DND-41 (cell line): ENCODE results near the gene ARFRP1.

Experiments used
- ATAC-seq: fragments of 200-7000 bp; cut with Tn5 transposase; 3 replicates; pipeline ENCODE4 v1.9.1; 2021; ENCODE audit warnings: low read depth; ENCODE audit not compliant: insufficient read depth
- DNase-seq: peaks from one replicate; pipeline ENCODE4 v3.0.0-alpha.2; 2020
- H2AFZ ChIP-seq: 2 replicates; pipeline ENCODE4 v1.6.0; 2012; ENCODE audit warnings: low read depth, low read length
- H3K27ac ChIP-seq: 2 replicates; pipeline ENCODE4 v1.5.1; 2012; ENCODE audit warnings: low read length, inconsistent platforms
- H3K27me3 ChIP-seq: fragments of 200-600 bp; sonication (generic); 2 replicates; pipeline ENCODE4 v1.6.0; 2012; ENCODE audit warnings: low read length, mild to moderate bottlenecking, inconsistent platforms; ENCODE audit not compliant: insufficient read depth, poor library complexity
- H3K36me3 ChIP-seq: 2 replicates; pipeline ENCODE4 v1.5.1; 2012; ENCODE audit warnings: low read length, inconsistent platforms; ENCODE audit not compliant: insufficient read depth
- H3K4me1 ChIP-seq: 2 replicates; pipeline ENCODE4 v1.5.1; 2012; ENCODE audit warnings: mild to moderate bottlenecking, low read length; ENCODE audit not compliant: insufficient read depth
- H3K4me2 ChIP-seq: 2 replicates; pipeline ENCODE4 v1.6.0; 2012; ENCODE audit warnings: mild to moderate bottlenecking, moderate library complexity, low read length, inconsistent platforms; ENCODE audit not compliant: insufficient read depth
- H3K4me3 ChIP-seq, 2 experiments: fragments of 200-600 bp in 1 of 2; shearing (Covaris generic) in 1 of 2; 2 replicates each; pipeline ENCODE4 v1.5.1; 2012 to 2016; ENCODE audit warnings: inconsistent platforms in 2 of 2, low read length in 2 of 2, mild to moderate bottlenecking in 2 of 2, low read depth in 1 of 2, moderate library complexity in 1 of 2
- H3K79me2 ChIP-seq: 2 replicates; pipeline ENCODE4 v1.6.0; 2012; ENCODE audit warnings: low read length, inconsistent platforms; ENCODE audit not compliant: insufficient read depth
- H3K9ac ChIP-seq: 2 replicates; pipeline ENCODE4 v1.6.0; 2012; ENCODE audit warnings: low read depth, mild to moderate bottlenecking, inconsistent platforms, low read length, moderate library complexity
- H3K9me3 ChIP-seq: 2 replicates; pipeline ENCODE4 v1.5.1; 2012; ENCODE audit warnings: low read length, moderate library complexity, mild to moderate bottlenecking, inconsistent platforms; ENCODE audit not compliant: insufficient read depth, severe bottlenecking
- H4K20me1 ChIP-seq: 2 replicates; pipeline ENCODE4 v1.6.0; 2012; ENCODE audit warnings: low read length; ENCODE audit not compliant: insufficient read depth
- EZH2 ChIP-seq: IDR thresholded peaks from 3 replicates; pipeline ENCODE4 v1.6.1; 2012; ENCODE audit warnings: borderline replicate concordance, low read depth, mild to moderate bottlenecking, moderate library complexity, low read length, inconsistent platforms; ENCODE audit not compliant: severe bottlenecking
- TF ChIP-seq, protein P1 (sequence below): IDR thresholded peaks from 2 replicates; pipeline ENCODE4 v1.5.1; 2012; ENCODE audit warnings: borderline replicate concordance, low read length, moderate library complexity, mild to moderate bottlenecking; ENCODE audit not compliant: poor library complexity, severe bottlenecking; ENCODE audit errors: extremely low read depth

ARFRP1 gene

DNA sequence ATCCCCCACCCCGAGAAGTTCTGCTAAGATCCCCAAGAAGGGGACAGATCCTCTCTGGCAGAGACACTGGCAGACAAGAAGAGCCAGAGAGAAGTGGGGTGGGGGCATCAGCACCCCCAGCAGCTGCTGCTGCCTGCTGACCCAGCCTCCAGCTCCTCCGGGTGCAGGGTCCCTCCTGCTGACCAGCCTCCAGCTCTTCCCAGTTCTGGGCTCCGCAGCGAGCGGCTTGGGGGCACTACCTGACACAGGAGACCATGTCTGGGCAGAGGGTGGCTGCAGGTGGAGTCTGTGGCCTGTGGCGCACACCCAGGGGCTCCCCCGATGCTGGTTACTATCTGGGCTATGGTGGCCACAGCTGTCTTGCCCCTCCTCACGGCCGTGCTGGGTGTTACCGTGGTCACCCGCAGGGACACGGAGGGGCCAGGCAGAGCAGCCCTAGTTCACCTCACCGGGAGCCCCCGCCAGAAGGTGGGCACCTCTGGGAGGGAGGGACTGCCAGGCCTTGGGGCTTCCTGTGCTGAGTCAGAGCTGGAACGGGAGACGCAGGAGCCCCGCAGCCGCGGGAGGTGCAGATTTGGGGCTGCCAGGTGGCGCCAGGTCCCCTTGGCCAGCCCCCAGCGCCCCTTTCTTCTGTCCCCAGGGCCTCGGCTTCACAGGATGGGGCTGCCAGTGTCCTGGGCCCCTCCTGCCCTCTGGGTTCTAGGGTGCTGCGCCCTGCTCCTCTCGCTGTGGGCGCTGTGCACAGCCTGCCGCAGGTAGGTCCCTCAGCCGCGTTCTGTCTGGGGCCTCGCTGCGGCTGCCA lies 29.3 kb upstream of the ARFRP1 start:
- TF ChIP-seq, protein P1, sequence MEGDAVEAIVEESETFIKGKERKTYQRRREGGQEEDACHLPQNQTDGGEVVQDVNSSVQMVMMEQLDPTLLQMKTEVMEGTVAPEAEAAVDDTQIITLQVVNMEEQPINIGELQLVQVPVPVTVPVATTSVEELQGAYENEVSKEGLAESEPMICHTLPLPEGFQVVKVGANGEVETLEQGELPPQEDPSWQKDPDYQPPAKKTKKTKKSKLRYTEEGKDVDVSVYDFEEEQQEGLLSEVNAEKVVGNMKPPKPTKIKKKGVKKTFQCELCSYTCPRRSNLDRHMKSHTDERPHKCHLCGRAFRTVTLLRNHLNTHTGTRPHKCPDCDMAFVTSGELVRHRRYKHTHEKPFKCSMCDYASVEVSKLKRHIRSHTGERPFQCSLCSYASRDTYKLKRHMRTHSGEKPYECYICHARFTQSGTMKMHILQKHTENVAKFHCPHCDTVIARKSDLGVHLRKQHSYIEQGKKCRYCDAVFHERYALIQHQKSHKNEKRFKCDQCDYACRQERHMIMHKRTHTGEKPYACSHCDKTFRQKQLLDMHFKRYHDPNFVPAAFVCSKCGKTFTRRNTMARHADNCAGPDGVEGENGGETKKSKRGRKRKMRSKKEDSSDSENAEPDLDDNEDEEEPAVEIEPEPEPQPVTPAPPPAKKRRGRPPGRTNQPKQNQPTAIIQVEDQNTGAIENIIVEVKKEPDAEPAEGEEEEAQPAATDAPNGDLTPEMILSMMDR: no peak
- TF ChIP-seq EZH2: no peak
- Histone ChIP-seq H3K27ac (no peak overlapping the region), H3K79me2 (peaks cover 24% of the 10 kb centered on the region), H3K4me3 (no peak overlapping the region), H3K27me3 (no peaks in the 10 kb centered on the region), H3K9me3 (no peaks in the 10 kb centered on the region), H2AFZ (no peak overlapping the region), H3K4me2 (no peak overlapping the region), H3K9ac (no peak overlapping the region), H4K20me1 (peaks cover 61% of the 10 kb centered on the region), H3K4me1 (peaks cover 22% of the 10 kb centered on the region), H3K36me3 (peaks cover 78% of the 10 kb centered on the region)
- ATAC-seq (no peak), DNase-seq (peak; percentile 41)

DNA sequence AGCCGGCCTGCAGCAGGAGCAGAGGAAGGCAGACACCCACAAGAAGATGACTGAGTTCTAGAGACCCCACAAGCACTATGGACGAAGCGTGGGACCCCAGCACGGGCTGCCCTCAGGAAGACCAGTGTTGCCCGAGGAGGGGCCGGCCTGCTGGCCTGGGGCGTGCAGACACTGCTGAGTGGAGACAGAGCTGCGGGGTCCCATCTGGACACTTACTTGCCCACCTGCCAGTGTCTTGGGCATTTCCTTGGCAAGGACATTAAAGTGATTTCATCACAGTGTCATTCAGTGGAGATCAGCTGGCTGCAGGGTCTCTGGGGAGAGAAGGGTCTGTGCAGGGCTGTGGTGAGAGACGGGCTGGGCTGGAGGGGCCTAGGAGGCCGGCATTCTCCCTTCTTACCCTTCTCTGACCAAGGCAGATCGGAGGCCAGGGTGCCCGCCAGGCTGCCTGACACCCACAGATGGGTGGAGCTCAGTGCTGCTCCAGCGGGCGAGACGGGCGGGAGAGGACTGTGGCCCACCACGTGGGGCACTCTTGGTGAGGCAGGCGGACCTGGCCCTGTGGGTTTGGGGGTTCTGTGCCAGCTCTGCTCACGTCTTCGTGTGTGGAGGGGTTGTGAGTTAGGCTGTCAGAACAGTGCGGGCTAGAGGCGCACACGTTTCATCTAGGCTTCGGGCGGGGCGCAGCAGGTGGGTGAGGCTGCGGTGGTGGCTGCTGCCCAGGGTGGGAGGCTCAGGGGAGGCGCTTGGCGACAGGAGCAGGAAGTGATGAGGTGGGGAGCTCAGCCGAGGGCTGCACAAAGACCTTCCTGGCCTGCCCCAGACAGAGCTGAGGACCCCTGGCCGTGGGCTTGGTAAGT lies 28.3 kb upstream of the ARFRP1 start, which contains the start of gene LIME1:
Gene LIME1, plus strand, starts transcription at position 806 of the 860 bp plus-strand sequence. CDS start 886 bp downstream, outside the sequence.
- ATAC-seq: peak; percentile 55

DNA sequence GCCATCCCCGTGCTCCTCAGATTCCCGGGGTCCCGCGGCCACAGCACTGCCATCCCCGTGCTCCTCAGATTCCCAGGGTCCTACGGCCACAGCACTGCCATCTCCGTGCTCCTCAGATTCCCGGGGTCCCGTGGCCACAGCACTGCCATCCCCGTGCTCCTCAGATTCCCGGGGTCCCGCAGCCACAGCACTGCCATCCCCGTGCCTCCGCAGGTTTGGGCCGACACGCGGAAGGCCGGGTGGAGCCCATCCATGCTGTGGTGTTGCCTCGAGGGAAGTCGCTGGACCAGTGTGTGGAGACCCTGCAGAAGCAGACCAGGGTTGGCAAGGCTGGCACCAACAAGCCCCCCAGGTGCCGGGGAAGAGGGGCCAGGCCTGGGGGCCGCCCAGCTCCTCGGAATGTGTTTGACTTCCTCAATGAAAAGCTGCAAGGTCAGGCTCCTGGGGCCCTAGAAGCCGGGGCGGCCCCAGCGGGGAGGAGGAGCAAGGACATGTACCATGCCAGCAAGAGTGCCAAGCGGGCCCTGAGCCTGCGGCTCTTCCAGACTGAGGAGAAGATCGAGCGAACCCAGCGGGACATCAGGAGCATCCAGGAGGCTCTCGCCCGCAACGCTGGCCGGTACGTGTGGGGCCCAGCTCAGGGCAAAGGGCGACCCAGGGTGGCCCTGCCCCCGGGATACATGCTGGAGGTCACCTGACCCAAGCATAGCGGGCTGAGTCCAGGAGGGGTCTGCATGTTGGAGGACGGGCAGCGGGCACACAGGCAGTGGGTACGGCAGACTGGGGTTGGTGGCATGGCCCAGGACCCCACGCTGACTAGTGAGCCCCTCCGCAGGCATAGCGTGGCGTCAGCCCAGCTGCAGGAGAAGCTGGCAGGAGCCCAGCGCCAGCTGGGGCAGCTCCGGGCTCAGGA lies 27.4 kb upstream of the ARFRP1 start:
- peaks cover 31% of the 10 kb centered on the region for H3K79me2 ChIP-seq
- H3K4me2 ChIP-seq: no peak overlapping the region
- ATAC-seq: no peak
- no peak overlapping the region for H3K4me3 ChIP-seq
- H3K4me1 ChIP-seq: peaks cover 19% of the 10 kb centered on the region
- H3K27ac ChIP-seq: no peak overlapping the region
- no peak overlapping the region for H2AFZ ChIP-seq
- H3K27me3 ChIP-seq: no peaks in the 10 kb centered on the region
- H3K9ac ChIP-seq: no peak overlapping the region
- H4K20me1 ChIP-seq: peaks cover 58% of the 10 kb centered on the region
- no peaks in the 10 kb centered on the region for H3K9me3 ChIP-seq
- TF ChIP-seq, protein P1: no peak
- H3K36me3 ChIP-seq: peaks cover 77% of the 10 kb centered on the region
- no peak for DNase-seq

More for the DNA sequence above, 28.3 kb upstream of the ARFRP1 start, which contains the start of gene LIME1:
- H3K27ac ChIP-seq: no peak within 1 kb of the TSS
- TF ChIP-seq, protein P1: no peak
- no peak for TF ChIP-seq EZH2
- H3K36me3 ChIP-seq: peaks cover 78% of the 10 kb centered on the region
- peaks cover 19% of the 10 kb centered on the region for H3K4me1 ChIP-seq
- H3K9me3 ChIP-seq: no peaks in the 10 kb centered on the region
- no peaks in the 10 kb centered on the region for H3K27me3 ChIP-seq
- peak; percentile 76 for DNase-seq
- H3K79me2 ChIP-seq: peaks cover 34% of the 10 kb centered on the region
- no peak within 1 kb of the TSS for H3K4me3 ChIP-seq
- H3K4me2 ChIP-seq: no peak within 1 kb of the TSS
- no peak within 1 kb of the TSS for H3K9ac ChIP-seq
- H4K20me1 ChIP-seq: peaks cover 59% of the 10 kb centered on the region
- H2AFZ ChIP-seq: no peak within 1 kb of the TSS
